Measurements from ENCODE around the gene POU2AF1. TPM values are rescaled to one million over a fixed set of nuclear protein-coding genes. Genes with fewer than 3 reads are reported as not detected.

Gene POU2AF1
- total and polyA plus RNA-seq, 2 experiments from 2014 or later = not detected

- peaks cover under 1% of the 10 kb centered on the region for H3K27me3 Mint-ChIP-seq (ENCODE audit: insufficient read depth, low read depth, poor library complexity)
- no peaks in the 10 kb centered on the region for H3K4me1 ChIP-seq (ENCODE audit: insufficient read depth)
- H3K27ac Mint-ChIP-seq = no peak overlapping the region
- TF ChIP-seq ZNF114 (CRISPR knock-in tag; IDR thresholded peaks at IDR 0.05) (no peak), EZH2 (IDR thresholded peaks at IDR 0.05; ENCODE audit: low read depth, unreplicated experiment) (no peak), NANOG (IDR thresholded peaks at IDR 0.05; ENCODE audit: borderline replicate concordance) (no peak), EZH2phosphoT487 (IDR thresholded peaks at IDR 0.05; ENCODE audit: unreplicated experiment) (no peak), POLR2AphosphoS5 (IDR thresholded peaks at IDR 0.05; ENCODE audit: low read depth) (no peak), ETS1 (IDR thresholded peaks at IDR 0.05) (no peak), CTCF (conservative IDR thresholded peaks at IDR 0.05; ENCODE audit: low read depth in 2 of 2) (no peak), CREB1 (CRISPR knock-in tag; IDR thresholded peaks at IDR 0.05; ENCODE audit: low read depth) (no peak), ZNF462 (CRISPR knock-in tag; IDR thresholded peaks at IDR 0.05) (no peak)
- no peak for ATAC-seq
- H3K27me3 ChIP-seq (ENCODE audit: insufficient read depth) = no peaks in the 10 kb centered on the region
- no peak overlapping the region for H2AFZ ChIP-seq
- H4K20me1 ChIP-seq (replicated peaks; ENCODE audit: insufficient read depth) = no peaks in the 10 kb centered on the region
- no peaks in the 10 kb centered on the region for H3K4me1 Mint-ChIP-seq
- no peaks in the 10 kb centered on the region for H3K79me2 ChIP-seq (replicated peaks; ENCODE audit: insufficient read depth)
- no peak overlapping the region for H3K4me3 ChIP-seq
- no peaks in the 10 kb centered on the region for H3K9me3 Mint-ChIP-seq
- peaks cover 4% of the 10 kb centered on the region; the same call in 1 of the 2 replicates for H3K9me2 ChIP-seq (ENCODE audit: insufficient read depth)
- H3K36me3 Mint-ChIP-seq (ENCODE audit: low read depth) = no peaks in the 10 kb centered on the region
- H3K4me2 ChIP-seq = no peak overlapping the region
- no peaks in the 10 kb centered on the region for H3F3A ChIP-seq (replicated peaks; ENCODE audit: low read depth)
- H3K27ac ChIP-seq (ENCODE audit: low read depth) = no peak overlapping the region
- H3K36me3 ChIP-seq (ENCODE audit: insufficient read depth) = no peaks in the 10 kb centered on the region
- no peak for DNase-seq (ENCODE audit: low spot score)
- H3K4me3 Mint-ChIP-seq = no peak overlapping the region
Observed at GRCh38 chr11:111372538-111372937, 6.5 kb downstream of the POU2AF1 start.

Data from GM23338 (cell line).